Heart right ventricle (tissue), 16 donors: ENCODE data around the gene QSOX1. TPM values are rescaled to one million over a fixed set of nuclear protein-coding genes. Genes with fewer than 3 reads are reported as not detected.

ENCODE experiments used
- ATAC-seq, 8 donors: fragments of 200-7000 bp; cut with Tn5 transposase; one replicate each; pipeline ENCODE4 v1.9.1; 2020; ENCODE audit warnings: mild to moderate bottlenecking in 8 of 8, moderate library complexity in 8 of 8, moderate number of reproducible peaks in 1 of 8
- DNase-seq, 2 donors: peaks; one replicate each; pipeline ENCODE4 v3.0.0-alpha.2; 2020
- H3K27ac ChIP-seq, 10 donors: fragments of 200-600 bp; sonication (generic) in 2 of 10; one replicate each; pipeline versions ENCODE4 v1.5.0 to v1.8.0; 2020 to 2022; ENCODE audit warnings: mild to moderate bottlenecking in 3 of 10
- H3K27me3 ChIP-seq, 7 donors: fragments of 200-600 bp; one replicate each; pipeline ENCODE4 v1.8.0; 2021 to 2022; ENCODE audit warnings: mild to moderate bottlenecking in 2 of 7
- H3K36me3 ChIP-seq, 9 donors: fragments of 200-600 bp; sonication (generic) in 1 of 9; one replicate each; pipeline versions ENCODE4 v1.5.0 to v1.8.0; 2020 to 2022; ENCODE audit warnings: mild to moderate bottlenecking in 2 of 9
- H3K4me1 ChIP-seq, 9 donors: fragments of 200-600 bp; sonication (generic) in 1 of 9; one replicate each; pipeline versions ENCODE4 v1.5.0 to v1.8.0; 2020 to 2022; ENCODE audit warnings: mild to moderate bottlenecking in 4 of 9
- H3K4me3 ChIP-seq, 10 donors: fragments of 200-600 bp; sonication (generic) in 2 of 10; one replicate each; pipeline versions ENCODE4 v1.5.0 to v1.8.0; 2020 to 2022; ENCODE audit warnings: mild to moderate bottlenecking in 7 of 10, moderate library complexity in 2 of 10
- H3K9me3 ChIP-seq, 11 donors: fragments of 200-600 bp in 10 of 11; sonication (generic) in 2 of 11; one replicate each; pipeline versions ENCODE4 v1.5.0 to v1.8.0; 2013 to 2022; ENCODE audit warnings: mild to moderate bottlenecking in 2 of 11, control low read depth in 1 of 11, moderate library complexity in 1 of 11
- CTCF ChIP-seq, 9 donors: fragments of 200-600 bp; sonication (generic) in 2 of 9; IDR thresholded peaks; one replicate each; pipeline versions ENCODE4 v1.5.0 to v1.8.0; 2021 to 2022; ENCODE audit warnings: antibody characterized with exemption in 9 of 9, mild to moderate bottlenecking in 5 of 9, moderate library complexity in 1 of 9
- WGBS, 2 donors: extraction: QIAGEN DNeasy Blood & Tissue Kit; methylation state at CpG; one replicate each; pipeline ENCODE4 v1.1.7; 2013; ENCODE audit warnings: inconsistent platforms in 1 of 2; 5-methylcytosine and 5-hydroxymethylcytosine counted together
- intact Hi-C, 10 donors: fragments of 100-400 bp; cut with DNase I; formaldehyde crosslinking; loops; one replicate each; pipeline versions ENCODE4 v1.11.1 to v1.14.2; 2022
- polyA plus RNA-seq, 2 donors: library from polyadenylated mRNA; stranded (reverse); fragments of 200-250 nt; gene quantifications; one replicate each; pipeline ENCODE4 v1.2.3, GENCODE V29; 2013
- total RNA-seq, 10 donors: library from RNA; stranded (reverse); fragmentation: NEBNext Ultra II Directional in 3 of 10; extraction: Animal tissue kit (Norgen Biotek cat#: 25700) in 3 of 10; gene quantifications; one replicate each; pipeline versions ENCODE4 v1.2.1 to v1.2.4, GENCODE V29; 2021 to 2023
- donor health status: Arrhythmogenic right ventricular cardiomyopathy.
- donor health status: ischemic (EF 13 %, LVEDD 7.1; RV severe dilation, severe dysfunction).
- donor health status: healthy with polysubstance abuse.
- donor health status: DM: no; HTN: yes; CAD: no.
- donor health status: DM: no; HTN: no; CAD: no.
- donor health status: ischemic (EF 25% LVEDD 6.9; RV normal size, moderate dysfunction).
- donor health status: ischemic (EF 25% LVEDD 5.7; RV mildly dilated, moderate dysfunction).
- donor health status: healthy.
- donor health status: DM: yes; HTN: yes; CAD: no.
- donor health status: Ischemic cardiomyopathy.
- donor health status: ischemic (EF 35%, LVEDD 5.7; RV mildly dilated, moderate dysfunction).
- donor health status: nonischemic (EF 11% LVEDD 7.7; RV severe dilation, severe dysfunction).
- donor health status: DM: yes; HTN: yes; CAD: no.
- donor health status: PGD.
- donor health status: ischemic (EF 29% LVEDD 5.4; RV normal size, mild dysfunction).
- donor health status: nonischemic (EF 23%, LVEDD 6.1; RV moderate dilation, normal function).

Gene QSOX1
- total and polyA plus RNA-seq, 12 donors = 43.5 to 198 (median 84.6) TPM

DNA sequence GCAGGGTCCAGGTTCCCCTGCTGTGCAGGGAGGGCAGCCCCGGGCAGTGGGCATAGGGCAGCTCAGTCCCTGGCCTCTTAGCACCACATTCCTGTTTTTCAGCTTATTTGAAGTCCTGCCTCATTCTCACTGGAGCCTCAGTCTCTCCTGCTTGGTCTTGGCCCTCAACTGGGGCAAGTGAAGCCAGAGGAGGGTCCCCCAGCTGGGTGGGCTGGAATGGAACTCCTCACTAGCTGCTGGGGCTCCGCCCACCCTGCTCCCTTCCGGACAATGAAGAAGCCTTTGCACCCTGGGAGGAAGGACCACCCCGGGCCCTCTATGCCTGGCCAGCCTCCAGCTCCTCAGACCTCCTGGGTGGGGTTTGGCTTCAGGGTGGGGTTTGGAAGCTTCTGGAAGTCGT lies 42.6 kb downstream of the QSOX1 start:
- no peaks in the 10 kb centered on the region for H3K27me3 ChIP-seq
- H3K4me3 ChIP-seq = no peak overlapping the region
- peaks cover 0 to 67% (median 7%) of the 10 kb centered on the region in 9 donors for H3K36me3 ChIP-seq
- no peak for DNase-seq
- intact Hi-C loops = loop anchor here in 1 of 10 donors (10.0 kb wide), 1 partner anchor 218 kb away; no protein-coding TSS in a partner anchor
- ATAC-seq = no peak
- H3K4me1 ChIP-seq = no peaks in the 10 kb centered on the region
- WGBS, 2 donors = 77 to 79% methylated on average over 5 of the region's 5 CpGs
- no peaks in the 10 kb centered on the region for H3K9me3 ChIP-seq
- TF ChIP-seq CTCF (IDR thresholded peaks at IDR 0.05) = no peak
- H3K27ac ChIP-seq = no peak overlapping the region

DNA sequence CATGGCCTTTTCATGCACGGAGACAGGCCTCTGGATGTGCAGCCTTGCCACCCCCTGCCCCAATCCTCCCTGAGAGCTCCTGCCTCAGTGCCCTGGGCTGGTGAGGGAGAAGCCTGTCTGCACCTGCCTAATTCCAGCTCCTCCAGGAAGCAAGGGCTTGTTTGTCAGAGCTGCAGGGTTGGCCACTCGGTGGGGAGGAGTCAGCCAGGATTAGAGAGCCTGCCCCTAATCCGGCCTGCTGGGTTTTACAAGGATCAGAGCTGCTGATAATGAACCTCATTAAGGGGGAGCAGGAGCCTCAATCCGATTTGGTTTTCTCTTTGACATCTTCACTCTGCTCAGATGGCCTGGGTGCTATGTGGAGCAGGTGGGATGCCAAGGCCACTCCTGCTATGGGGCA lies 43.5 kb downstream of the QSOX1 start:
- ATAC-seq (no peak), DNase-seq (no peak)
- 84 to 87% methylated on average over 4 of the region's 4 CpGs for WGBS, 2 donors
- no peak overlapping the region for H3K4me3 ChIP-seq
- H3K36me3 ChIP-seq = peaks cover 0 to 58% (median 7%) of the 10 kb centered on the region in 9 donors
- no peak for TF ChIP-seq CTCF (IDR thresholded peaks at IDR 0.05)
- intact Hi-C loops = loop anchor here in 1 of 10 donors (10.0 kb wide), 1 partner anchor 217 kb away; no protein-coding TSS in a partner anchor
- no peaks in the 10 kb centered on the region for H3K27me3 ChIP-seq
- no peak overlapping the region for H3K27ac ChIP-seq
- H3K4me1 ChIP-seq = no peaks in the 10 kb centered on the region
- H3K9me3 ChIP-seq = no peaks in the 10 kb centered on the region

GRCh38 chr1:180198611-180199010 lies 43.9 kb downstream of the QSOX1 start:
- whole genome bisulfite sequencing, 2 donors = 89 to 95% methylated on average over 5 of the region's 5 CpGs
- Histone ChIP-seq H3K4me1 (no peaks in the 10 kb centered on the region), H3K27me3 (no peaks in the 10 kb centered on the region), H3K27ac (no peak overlapping the region), H3K36me3 (peaks cover 0 to 55% (median 7%) of the 10 kb centered on the region in 9 donors), H3K4me3 (no peak overlapping the region), H3K9me3 (no peaks in the 10 kb centered on the region)
- no peak for TF ChIP-seq CTCF (IDR thresholded peaks at IDR 0.05)
- no peak for DNase-seq
- intact Hi-C loops = loop anchor here in 1 of 10 donors (10.0 kb wide), 1 partner anchor 216 kb away; no protein-coding TSS in a partner anchor
- no peak for ATAC-seq

GRCh38 chr1:180199018-180199417 lies 44.3 kb downstream of the QSOX1 start:
- TF ChIP-seq CTCF (IDR thresholded peaks at IDR 0.05) = no peak
- H3K4me1 ChIP-seq = no peaks in the 10 kb centered on the region
- H3K27me3 ChIP-seq = no peaks in the 10 kb centered on the region
- WGBS, 2 donors = 89% methylated on average over 12 of the region's 12 CpGs
- no peak overlapping the region for H3K4me3 ChIP-seq
- ATAC-seq (no peak), DNase-seq (no peak)
- H3K36me3 ChIP-seq = peaks cover 0 to 51% (median 7%) of the 10 kb centered on the region in 9 donors
- no peak overlapping the region for H3K27ac ChIP-seq
- intact Hi-C loops = loop anchor here in 1 of 10 donors (10.0 kb wide), 1 partner anchor 216 kb away; no protein-coding TSS in a partner anchor
- no peaks in the 10 kb centered on the region for H3K9me3 ChIP-seq
